Tibial nerve (tissue), 4 donors: ENCODE results near the gene PHC3.

ENCODE experiments used
- EP300 ChIP-seq, 2 donors: sonication (generic); formaldehyde crosslinking; IDR thresholded peaks; one replicate each; pipeline ENCODE4 v1.6.1; 2017; ENCODE audit warnings: antibody characterized with exemption in 2 of 2, mild to moderate bottlenecking in 1 of 2
- POLR2A ChIP-seq, 2 donors: fragments of 450-650 bp; IDR thresholded peaks; one replicate each; pipeline ENCODE4 v1.6.1; 2017; ENCODE audit warnings: antibody characterized with exemption in 2 of 2, mild to moderate bottlenecking in 2 of 2, moderate library complexity in 2 of 2
- TF ChIP-seq, protein P1 (sequence below), 5 experiments: fragments of 200-600 bp in 3 of 5; fragments of 450-650 bp in 2 of 5; sonication (generic) in 3 of 5; IDR thresholded peaks; one replicate each; pipeline ENCODE4 v1.5.1; 2016 to 2019; ENCODE audit warnings: antibody characterized with exemption in 5 of 5, mild to moderate bottlenecking in 3 of 5, moderate library complexity in 2 of 5

DNA sequence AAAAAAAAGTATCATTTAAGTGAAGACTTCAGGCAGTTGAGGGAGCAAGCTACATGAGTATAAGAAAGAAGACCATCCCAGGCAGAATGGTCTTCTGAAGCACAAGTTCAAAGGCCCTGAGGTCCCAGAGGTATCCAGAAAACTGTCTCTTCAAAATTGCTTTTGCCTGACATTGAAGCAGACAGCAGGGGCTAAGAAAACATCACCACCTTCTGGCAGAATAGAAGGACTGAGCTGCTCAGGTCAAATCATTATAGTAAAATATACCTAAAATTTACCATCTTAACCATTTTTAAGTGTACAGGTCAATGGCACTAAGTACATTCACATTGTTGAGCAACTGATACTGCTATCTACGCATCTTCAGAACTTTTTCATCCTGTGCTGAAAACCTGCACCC, 127.3 kb downstream of the PHC3 start:
- TF ChIP-seq, protein P1, sequence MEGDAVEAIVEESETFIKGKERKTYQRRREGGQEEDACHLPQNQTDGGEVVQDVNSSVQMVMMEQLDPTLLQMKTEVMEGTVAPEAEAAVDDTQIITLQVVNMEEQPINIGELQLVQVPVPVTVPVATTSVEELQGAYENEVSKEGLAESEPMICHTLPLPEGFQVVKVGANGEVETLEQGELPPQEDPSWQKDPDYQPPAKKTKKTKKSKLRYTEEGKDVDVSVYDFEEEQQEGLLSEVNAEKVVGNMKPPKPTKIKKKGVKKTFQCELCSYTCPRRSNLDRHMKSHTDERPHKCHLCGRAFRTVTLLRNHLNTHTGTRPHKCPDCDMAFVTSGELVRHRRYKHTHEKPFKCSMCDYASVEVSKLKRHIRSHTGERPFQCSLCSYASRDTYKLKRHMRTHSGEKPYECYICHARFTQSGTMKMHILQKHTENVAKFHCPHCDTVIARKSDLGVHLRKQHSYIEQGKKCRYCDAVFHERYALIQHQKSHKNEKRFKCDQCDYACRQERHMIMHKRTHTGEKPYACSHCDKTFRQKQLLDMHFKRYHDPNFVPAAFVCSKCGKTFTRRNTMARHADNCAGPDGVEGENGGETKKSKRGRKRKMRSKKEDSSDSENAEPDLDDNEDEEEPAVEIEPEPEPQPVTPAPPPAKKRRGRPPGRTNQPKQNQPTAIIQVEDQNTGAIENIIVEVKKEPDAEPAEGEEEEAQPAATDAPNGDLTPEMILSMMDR (IDR thresholded peaks at IDR 0.05): no peak
- TF ChIP-seq POLR2A (IDR thresholded peaks at IDR 0.05) (no peak), EP300 (IDR thresholded peaks at IDR 0.05) (no peak)
